ENCODE data around the gene MED1.
"Not testable (repeated sequence)": the region's sequence is repeated elsewhere in the genome, so short reads cannot be mapped to it uniquely, and the experiment has no call there.

MED1 gene, protein sequence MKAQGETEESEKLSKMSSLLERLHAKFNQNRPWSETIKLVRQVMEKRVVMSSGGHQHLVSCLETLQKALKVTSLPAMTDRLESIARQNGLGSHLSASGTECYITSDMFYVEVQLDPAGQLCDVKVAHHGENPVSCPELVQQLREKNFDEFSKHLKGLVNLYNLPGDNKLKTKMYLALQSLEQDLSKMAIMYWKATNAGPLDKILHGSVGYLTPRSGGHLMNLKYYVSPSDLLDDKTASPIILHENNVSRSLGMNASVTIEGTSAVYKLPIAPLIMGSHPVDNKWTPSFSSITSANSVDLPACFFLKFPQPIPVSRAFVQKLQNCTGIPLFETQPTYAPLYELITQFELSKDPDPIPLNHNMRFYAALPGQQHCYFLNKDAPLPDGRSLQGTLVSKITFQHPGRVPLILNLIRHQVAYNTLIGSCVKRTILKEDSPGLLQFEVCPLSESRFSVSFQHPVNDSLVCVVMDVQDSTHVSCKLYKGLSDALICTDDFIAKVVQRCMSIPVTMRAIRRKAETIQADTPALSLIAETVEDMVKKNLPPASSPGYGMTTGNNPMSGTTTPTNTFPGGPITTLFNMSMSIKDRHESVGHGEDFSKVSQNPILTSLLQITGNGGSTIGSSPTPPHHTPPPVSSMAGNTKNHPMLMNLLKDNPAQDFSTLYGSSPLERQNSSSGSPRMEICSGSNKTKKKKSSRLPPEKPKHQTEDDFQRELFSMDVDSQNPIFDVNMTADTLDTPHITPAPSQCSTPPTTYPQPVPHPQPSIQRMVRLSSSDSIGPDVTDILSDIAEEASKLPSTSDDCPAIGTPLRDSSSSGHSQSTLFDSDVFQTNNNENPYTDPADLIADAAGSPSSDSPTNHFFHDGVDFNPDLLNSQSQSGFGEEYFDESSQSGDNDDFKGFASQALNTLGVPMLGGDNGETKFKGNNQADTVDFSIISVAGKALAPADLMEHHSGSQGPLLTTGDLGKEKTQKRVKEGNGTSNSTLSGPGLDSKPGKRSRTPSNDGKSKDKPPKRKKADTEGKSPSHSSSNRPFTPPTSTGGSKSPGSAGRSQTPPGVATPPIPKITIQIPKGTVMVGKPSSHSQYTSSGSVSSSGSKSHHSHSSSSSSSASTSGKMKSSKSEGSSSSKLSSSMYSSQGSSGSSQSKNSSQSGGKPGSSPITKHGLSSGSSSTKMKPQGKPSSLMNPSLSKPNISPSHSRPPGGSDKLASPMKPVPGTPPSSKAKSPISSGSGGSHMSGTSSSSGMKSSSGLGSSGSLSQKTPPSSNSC (N-terminal part only)

GRCh38 chr17:39450847-39451581 lies at the start of gene MED1:
MED1 (minus strand) TSS chr17:39451263; CDS start chr17:39451062, 201 bp downstream.
- H3K4me3 ChIP-seq (ENCODE audit: low read length): peak within 1 kb of the TSS; percentile 97
- DNase-seq (ENCODE audit: low read depth): peak; percentile 98
- TF ChIP-seq, protein P1, sequence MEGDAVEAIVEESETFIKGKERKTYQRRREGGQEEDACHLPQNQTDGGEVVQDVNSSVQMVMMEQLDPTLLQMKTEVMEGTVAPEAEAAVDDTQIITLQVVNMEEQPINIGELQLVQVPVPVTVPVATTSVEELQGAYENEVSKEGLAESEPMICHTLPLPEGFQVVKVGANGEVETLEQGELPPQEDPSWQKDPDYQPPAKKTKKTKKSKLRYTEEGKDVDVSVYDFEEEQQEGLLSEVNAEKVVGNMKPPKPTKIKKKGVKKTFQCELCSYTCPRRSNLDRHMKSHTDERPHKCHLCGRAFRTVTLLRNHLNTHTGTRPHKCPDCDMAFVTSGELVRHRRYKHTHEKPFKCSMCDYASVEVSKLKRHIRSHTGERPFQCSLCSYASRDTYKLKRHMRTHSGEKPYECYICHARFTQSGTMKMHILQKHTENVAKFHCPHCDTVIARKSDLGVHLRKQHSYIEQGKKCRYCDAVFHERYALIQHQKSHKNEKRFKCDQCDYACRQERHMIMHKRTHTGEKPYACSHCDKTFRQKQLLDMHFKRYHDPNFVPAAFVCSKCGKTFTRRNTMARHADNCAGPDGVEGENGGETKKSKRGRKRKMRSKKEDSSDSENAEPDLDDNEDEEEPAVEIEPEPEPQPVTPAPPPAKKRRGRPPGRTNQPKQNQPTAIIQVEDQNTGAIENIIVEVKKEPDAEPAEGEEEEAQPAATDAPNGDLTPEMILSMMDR (conservative IDR thresholded peaks at IDR 0.05; ENCODE audit: low read length): no peak

- H3K4me3 ChIP-seq (ENCODE audit: low read length); DNase-seq (ENCODE audit: low read depth): not testable (repeated sequence)
These were observed 45.9 kb upstream of the MED1 start for GRCh38 chr17:39496921-39497320.

DNA sequence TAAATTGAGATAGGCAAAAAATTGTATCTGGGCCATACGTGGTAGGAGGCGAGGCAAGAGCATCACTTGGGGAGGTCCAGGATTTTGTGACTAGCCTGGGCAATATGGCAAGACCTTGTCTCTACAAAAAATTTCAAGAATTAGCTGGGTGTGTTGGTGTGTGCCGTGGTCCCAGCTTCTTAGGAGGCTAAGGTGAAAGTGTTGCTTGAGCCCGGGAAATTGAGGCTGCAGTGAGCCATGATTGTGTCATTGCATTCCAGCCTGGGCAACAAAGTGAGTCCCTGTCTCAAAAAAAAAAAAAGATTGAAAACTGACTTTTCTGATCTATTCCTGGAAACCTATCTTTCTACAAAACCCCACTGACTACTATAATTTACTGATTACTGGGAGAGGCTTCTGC lies 36.9 kb upstream of the MED1 start:
- peak; percentile 15 for DNase-seq (ENCODE audit: low read depth)
- TF ChIP-seq, protein P1 (conservative IDR thresholded peaks at IDR 0.05; ENCODE audit: low read length): no peak
- no peak overlapping the region for H3K4me3 ChIP-seq (ENCODE audit: low read length)

DNA sequence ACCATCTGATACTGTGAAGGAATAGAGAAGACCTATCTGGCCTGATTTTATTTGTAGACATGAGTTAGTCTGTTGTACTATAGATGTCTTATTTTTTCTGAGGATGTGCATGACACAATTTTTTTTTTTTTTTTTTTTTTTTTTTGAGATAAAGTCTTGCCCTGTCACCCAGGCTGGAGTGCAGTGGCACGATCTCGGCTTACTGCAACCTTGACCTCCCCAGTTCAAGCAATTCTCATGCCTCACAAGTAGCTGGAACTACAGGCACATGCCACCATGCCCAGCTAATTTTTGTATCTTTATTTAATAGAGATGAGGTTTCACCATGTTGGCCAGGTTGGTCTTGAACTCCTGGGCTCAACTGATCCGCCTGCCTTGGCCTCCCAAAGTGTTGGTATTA lies 36.4 kb upstream of the MED1 start:
- H3K4me3 ChIP-seq (ENCODE audit: low read length); DNase-seq (ENCODE audit: low read depth): not testable (repeated sequence)

DNA sequence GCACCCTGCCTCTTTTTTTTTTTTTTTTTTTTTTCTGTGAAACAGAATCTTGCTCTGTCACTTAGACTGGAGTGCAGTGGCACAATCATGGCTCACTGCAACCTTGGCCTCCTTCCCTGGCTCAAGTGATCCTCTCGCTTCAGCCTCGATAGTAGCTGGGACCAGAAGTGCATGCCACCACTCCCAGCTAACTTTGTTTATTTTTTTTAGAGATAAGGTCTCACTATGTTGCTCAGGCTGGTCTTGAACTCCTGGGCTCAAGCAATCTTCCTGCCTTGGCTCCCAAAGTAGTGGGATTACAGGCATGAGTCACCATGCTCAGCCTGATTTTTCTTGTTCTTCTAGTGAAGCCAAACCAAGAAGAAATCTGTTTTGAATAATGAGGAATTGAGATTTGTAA lies 35.2 kb upstream of the MED1 start:
- TF ChIP-seq, protein P1 (conservative IDR thresholded peaks at IDR 0.05; ENCODE audit: low read length): no peak
- no peak overlapping the region for H3K4me3 ChIP-seq (ENCODE audit: low read length)
- peak; percentile 86 for DNase-seq (ENCODE audit: low read depth)

- no peak overlapping the region for H3K4me3 ChIP-seq (ENCODE audit: low read length)
- DNase-seq (ENCODE audit: low read depth): peak; percentile 98
- TF ChIP-seq, protein P1 (conservative IDR thresholded peaks at IDR 0.05; ENCODE audit: low read length): no peak
These were observed 34.5 kb upstream of the MED1 start for GRCh38 chr17:39485555-39485954.

GRCh38 chr17:39484178-39484577 lies 33.1 kb upstream of the MED1 start:
- TF ChIP-seq, protein P1 (conservative IDR thresholded peaks at IDR 0.05; ENCODE audit: low read length): no peak
- H3K4me3 ChIP-seq (ENCODE audit: low read length): no peak overlapping the region
- no peak for DNase-seq (ENCODE audit: low read depth)
